IMR-90 (cell line): Measurements from ENCODE around the gene POLD1. TPM values are rescaled to one million over a fixed set of nuclear protein-coding genes. Genes with fewer than 3 reads are reported as not detected.

Experiments
- ATAC-seq: fragments of 200-7000 bp; cut with Tn5 transposase; 2 replicates; pipeline ENCODE4 v1.9.1; 2020; ENCODE audit warnings: low read depth, mild to moderate bottlenecking, moderate library complexity
- BruUV-seq: library from RNA; stranded (reverse); fragments of 400-500 nt; replicated peaks from 2 replicates; lab custom pipeline; 2021; lab: Mats Ljungman, UMichigan
- CTCF ChIA-PET: fragments of 300-600 bp; formaldehyde crosslinking; extraction: SDS; loops from one replicate; lab custom pipeline; 2021; ENCODE audit warnings: antibody characterized with exemption; lab: Yijun Ruan, JAX
- POLR2A ChIA-PET: fragments of 300-600 bp; sonication (Branson Sonifier 250); formaldehyde crosslinking; loops from one replicate; lab custom pipeline; 2022; ENCODE audit warnings: antibody characterized with exemption; ENCODE audit not compliant: unreplicated experiment; lab: Charles Lee
- DNase-seq: peaks from one replicate; pipeline ENCODE4 v3.0.0; 2013
- H2AFZ ChIP-seq: replicated peaks from 2 replicates; pipeline ENCODE3; 2013; ENCODE audit warnings: low read length, mild to moderate bottlenecking; ENCODE audit not compliant: poor library complexity
- H2AK5ac ChIP-seq: 2 replicates; pipeline ENCODE4 v1.6.1; 2013; ENCODE audit warnings: low read depth, low read length, inconsistent platforms
- H2AK9ac ChIP-seq: replicated peaks from 2 replicates; pipeline ENCODE3; 2013; ENCODE audit warnings: mild to moderate bottlenecking, low read depth, low read length, moderate library complexity; ENCODE audit not compliant: poor library complexity
- H2BK120ac ChIP-seq: 2 replicates; pipeline ENCODE4 v1.6.1; 2013; ENCODE audit warnings: low read depth, low read length, inconsistent platforms
- H2BK15ac ChIP-seq: 3 replicates; pipeline ENCODE4 v1.6.1; 2013; ENCODE audit warnings: low read depth, low read length, inconsistent platforms
- H2BK20ac ChIP-seq: 2 replicates; pipeline ENCODE4 v1.6.1; 2013; ENCODE audit warnings: low read depth, mild to moderate bottlenecking, inconsistent platforms, low read length, moderate library complexity
- H2BK5ac ChIP-seq: 2 replicates; pipeline ENCODE4 v1.6.1; 2013; ENCODE audit warnings: mild to moderate bottlenecking, low read depth, low read length, inconsistent platforms; ENCODE audit not compliant: poor library complexity, severe bottlenecking
- H3K14ac ChIP-seq: replicated peaks from 2 replicates; pipeline ENCODE4 v1.6.1; 2013; ENCODE audit warnings: low read depth, low read length, inconsistent platforms
- H3K18ac ChIP-seq: 2 replicates; pipeline ENCODE4 v1.6.1; 2013; ENCODE audit warnings: low read depth, low read length, control low read depth
- H3K23ac ChIP-seq: 2 replicates; pipeline ENCODE4 v1.6.1; 2013; ENCODE audit warnings: low read depth, low read length, inconsistent platforms
- H3K27ac ChIP-seq: 2 replicates; pipeline ENCODE4 v1.5.1; 2013; ENCODE audit warnings: mild to moderate bottlenecking, control low read depth, low read length; ENCODE audit not compliant: insufficient read depth
- H3K27me3 ChIP-seq: 2 replicates; pipeline ENCODE4 v1.6.1; 2013; ENCODE audit warnings: low read length; ENCODE audit not compliant: control insufficient read depth, insufficient read depth
- H3K36me3 ChIP-seq: 2 replicates; pipeline ENCODE4 v1.6.1; 2013; ENCODE audit warnings: low read length, mixed read lengths; ENCODE audit not compliant: control insufficient read depth, insufficient read depth
- H3K4ac ChIP-seq: 2 replicates; pipeline ENCODE4 v1.6.1; 2013; ENCODE audit warnings: low read depth, low read length, inconsistent platforms
- H3K4me1 ChIP-seq: 2 replicates; pipeline ENCODE4 v1.6.1; 2013; ENCODE audit warnings: low read length, mixed read lengths; ENCODE audit not compliant: control insufficient read depth, insufficient read depth
- H3K4me2 ChIP-seq: 2 replicates; pipeline ENCODE4 v1.6.1; 2013; ENCODE audit warnings: low read depth, mild to moderate bottlenecking, control low read depth, low read length, moderate library complexity
- H3K4me3 ChIP-seq: 2 replicates; pipeline ENCODE4 v1.5.1; 2013; ENCODE audit warnings: low read depth, mild to moderate bottlenecking, control low read depth, low read length, moderate library complexity; ENCODE audit not compliant: insufficient read depth
- H3K56ac ChIP-seq: 2 replicates; pipeline ENCODE4 v1.6.1; 2013; ENCODE audit warnings: low read length, inconsistent platforms; ENCODE audit not compliant: insufficient read depth; ENCODE audit errors: extremely low read depth
- H3K79me1 ChIP-seq, 2 experiments: 2 replicates each; pipeline ENCODE4 v1.6.1; 2013; ENCODE audit warnings: low read length in 2 of 2, inconsistent platforms in 1 of 2, low read depth in 1 of 2
- H3K9ac ChIP-seq: 2 replicates; pipeline ENCODE4 v1.6.1; 2013; ENCODE audit warnings: low read depth, low read length, control low read depth
- H3K9me1 ChIP-seq: 2 replicates; pipeline ENCODE4 v1.6.1; 2013; ENCODE audit warnings: low read length, inconsistent platforms; ENCODE audit not compliant: insufficient read depth
- H3K9me3 ChIP-seq: 2 replicates; pipeline ENCODE4 v1.6.1; 2013; ENCODE audit warnings: low read length; ENCODE audit not compliant: control insufficient read depth, insufficient read depth
- H4K20me1 ChIP-seq: 2 replicates; pipeline ENCODE4 v1.6.1; 2013; ENCODE audit warnings: low read length, inconsistent platforms; ENCODE audit not compliant: insufficient read depth
- H4K5ac ChIP-seq: 2 replicates; pipeline ENCODE4 v1.6.1; 2013; ENCODE audit warnings: mild to moderate bottlenecking, low read depth, low read length, control low read depth
- H4K8ac ChIP-seq, 2 experiments: 2 replicates each; pipeline ENCODE4 v1.6.1; 2013; ENCODE audit warnings: low read depth in 2 of 2, low read length in 2 of 2, control low read depth in 1 of 2, inconsistent platforms in 1 of 2
- H4K91ac ChIP-seq: 2 replicates; pipeline ENCODE4 v1.6.1; 2013; ENCODE audit warnings: low read depth, low read length, inconsistent platforms; ENCODE audit not compliant: insufficient read depth
- BHLHE40 ChIP-seq: fragments of 150-350 bp; IDR thresholded peaks from 2 replicates; pipeline ENCODE4 v1.6.1; 2016; ENCODE audit warnings: mild to moderate bottlenecking, low read depth, low read length
- CHD1 ChIP-seq: IDR thresholded peaks from 2 replicates; pipeline ENCODE4 v1.6.1; 2012; ENCODE audit warnings: low read depth, low read length, improper control_type of control experiment
- FOS ChIP-seq: fragments of 150-350 bp; IDR thresholded peaks from 2 replicates; pipeline ENCODE4 v1.6.1; 2016; ENCODE audit warnings: low read depth, low read length
- MAZ ChIP-seq: IDR thresholded peaks from 2 replicates; pipeline ENCODE4 v1.6.1; 2012; ENCODE audit warnings: low read depth, mild to moderate bottlenecking, low read length, improper control_type of control experiment, moderate library complexity, borderline replicate concordance
- MXI1 ChIP-seq: IDR thresholded peaks from 2 replicates; pipeline ENCODE4 v1.6.1; 2012; ENCODE audit warnings: low read depth, mild to moderate bottlenecking, low read length, moderate library complexity, borderline replicate concordance
- RAD21 ChIP-seq: IDR thresholded peaks from 2 replicates; pipeline ENCODE4 v1.6.1; 2012; ENCODE audit warnings: low read length, improper control_type of control experiment
- RCOR1 ChIP-seq: IDR thresholded peaks from 2 replicates; pipeline ENCODE4 v1.6.1; 2012; ENCODE audit warnings: mild to moderate bottlenecking, low read length, improper control_type of control experiment; ENCODE audit not compliant: insufficient replicate concordance
- RFX5 ChIP-seq: IDR thresholded peaks from 2 replicates; pipeline ENCODE4 v1.8.0; 2012; ENCODE audit warnings: low read depth, mild to moderate bottlenecking, low read length, moderate library complexity
- SMC3 ChIP-seq: fragments of 150-350 bp; IDR thresholded peaks from 2 replicates; pipeline ENCODE4 v1.6.1; 2016; ENCODE audit warnings: low read depth, mild to moderate bottlenecking, antibody characterized with exemption, low read length, moderate library complexity
- WGBS, 2 experiments: methylation state at CpG; one replicate each; pipeline versions ENCODE4 v1.1.5 to v1.1.7; 2013; ENCODE audit warnings: missing lambda C conversion rate in 2 of 2; ENCODE audit not compliant: insufficient read length in 1 of 2; ENCODE audit errors: extremely low coverage in 2 of 2; 5-methylcytosine and 5-hydroxymethylcytosine counted together
- dilution Hi-C: fragments of 300-500 bp; cut with HindIII; formaldehyde crosslinking; loops from one replicate; pipeline ENCODE4 v1.14.3; 2018; ENCODE audit warnings: low sequenced_read_pairs; ENCODE audit not compliant: unreplicated experiment
- in situ Hi-C: fragments of 300-500 bp; cut with MboI; formaldehyde crosslinking; loops from 3 replicates; pipeline ENCODE4 v1.14.3; 2019; ENCODE audit warnings: low sequenced_read_pairs, inconsistent platforms, mixed read lengths
- intact Hi-C: fragments of 100-400 bp; cut with micrococcal nuclease; formaldehyde crosslinking; loops from 2 replicates; pipeline ENCODE4 v1.10.0; 2022
- polyA plus RNA-seq, 3 experiments: library from polyadenylated mRNA; depleted of rRNA; stranded (reverse); fragments of >200 nt; gene quantifications; 2 replicates each; pipeline ENCODE4 v1.2.3, GENCODE V29; 2012; ENCODE audit warnings: low replicate concordance in 1 of 3
- total RNA-seq: library from RNA; depleted of rRNA; stranded (reverse); fragments of >200 nt; gene quantifications from 2 replicates; pipeline ENCODE4 v1.2.3, GENCODE V29; 2012
- TF ChIP-seq, protein P1 (sequence below): fragments of 150-350 bp; IDR thresholded peaks from 2 replicates; pipeline ENCODE4 v1.6.1; 2016; ENCODE audit warnings: low read depth, mild to moderate bottlenecking, low read length, moderate library complexity, borderline replicate concordance
- TF ChIP-seq, protein P2 (sequence below): fragments of 150-350 bp; IDR thresholded peaks from 2 replicates; pipeline ENCODE4 v1.6.1; 2017; ENCODE audit warnings: mild to moderate bottlenecking, antibody characterized with exemption, low read length, low read depth
- TF ChIP-seq, protein P3 (sequence below): conservative IDR thresholded peaks from 2 replicates; pipeline ENCODE4 v1.5.1; 2012; ENCODE audit warnings: mild to moderate bottlenecking, low read depth, low read length, improper control_type of control experiment

POLD1 gene
- total and polyA plus RNA-seq, 2 of the 4 experiments (the other 2 are of a cell fraction) = 13.8 to 28.9 TPM

DNA sequence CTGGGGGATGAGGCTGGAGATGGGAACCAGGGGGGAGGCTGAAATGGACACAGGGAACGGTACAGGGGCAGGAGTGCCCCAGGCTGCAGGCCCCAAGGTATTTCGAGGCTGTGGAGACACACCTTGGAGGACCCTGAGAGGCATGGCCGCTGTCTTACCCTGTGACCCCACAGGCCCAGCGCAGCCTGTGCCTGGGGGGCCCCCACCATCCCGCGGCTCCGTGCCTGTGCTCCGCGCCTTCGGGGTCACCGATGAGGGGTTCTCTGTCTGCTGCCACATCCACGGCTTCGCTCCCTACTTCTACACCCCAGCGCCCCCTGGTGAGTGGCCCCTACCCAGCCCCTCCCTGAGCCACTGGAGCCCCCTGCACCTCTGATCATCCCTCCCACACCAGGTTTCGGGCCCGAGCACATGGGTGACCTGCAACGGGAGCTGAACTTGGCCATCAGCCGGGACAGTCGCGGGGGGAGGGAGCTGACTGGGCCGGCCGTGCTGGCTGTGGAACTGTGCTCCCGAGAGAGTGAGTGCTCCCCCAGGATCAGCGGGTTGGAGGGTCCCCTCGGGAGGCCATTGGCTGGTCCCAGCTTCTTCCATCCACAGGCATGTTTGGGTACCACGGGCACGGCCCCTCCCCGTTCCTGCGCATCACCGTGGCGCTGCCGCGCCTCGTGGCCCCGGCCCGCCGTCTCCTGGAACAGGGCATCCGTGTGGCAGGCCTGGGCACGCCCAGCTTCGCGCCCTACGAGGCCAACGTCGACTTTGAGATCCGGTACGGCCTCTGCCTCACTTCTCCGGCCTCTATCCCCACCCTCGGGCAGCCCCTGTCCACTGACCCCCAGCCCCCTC, 17.7 kb downstream of the POLD1 start:
- Histone ChIP-seq H3K27me3 (no peaks in the 10 kb centered on the region), H2BK120ac (no peak overlapping the region), H3K79me1 (peaks cover 0 to 7% of the 10 kb centered on the region in 2 experiments; a peak in 2 of 4 replicates), H2AFZ (no peak overlapping the region), H3K18ac (no peak overlapping the region), H2BK5ac (no peak overlapping the region), H4K5ac (no peak overlapping the region), H3K27ac (no peak overlapping the region), H3K9ac (no peak overlapping the region), H4K8ac (no peak overlapping the region), H2BK20ac (no peak overlapping the region), H2AK5ac (no peak overlapping the region), H3K4ac (no peak overlapping the region), H4K91ac (no peak overlapping the region), H3K4me2 (no peak overlapping the region), H3K4me3 (no peak overlapping the region), H3K14ac (no peak overlapping the region), H3K9me3 (no peaks in the 10 kb centered on the region), H3K4me1 (no peaks in the 10 kb centered on the region), H3K9me1 (no peaks in the 10 kb centered on the region; the same call in 1 of the 2 replicates), H4K20me1 (peaks cover 3% of the 10 kb centered on the region; the same call in 1 of the 2 replicates), H2AK9ac (no peak overlapping the region), H2BK15ac (no peak overlapping the region), H3K23ac (no peak overlapping the region), H3K56ac (no peak overlapping the region), H3K36me3 (peaks cover 9% of the 10 kb centered on the region)
- in situ Hi-C loops = no loop called here
- CTCF ChIA-PET = no interaction called here
- no TSS peak for BruUV-seq
- 96% methylated on average over 14 of the region's 48 CpGs; no CpG with 5 or more reads in 1 of the 2 experiments for WGBS, 2 experiments
- dilution Hi-C loops = no loop called here
- DNase-seq = no peak
- intact Hi-C loops = no loop called here
- POLR2A ChIA-PET = no interaction called here
- TF ChIP-seq SMC3 (no peak), RCOR1 (no peak), MAZ (no peak), RAD21 (no peak), MXI1 (no peak), RFX5 (no peak), BHLHE40 (no peak), FOS (no peak), CHD1 (no peak)
- TF ChIP-seq, protein P1, sequence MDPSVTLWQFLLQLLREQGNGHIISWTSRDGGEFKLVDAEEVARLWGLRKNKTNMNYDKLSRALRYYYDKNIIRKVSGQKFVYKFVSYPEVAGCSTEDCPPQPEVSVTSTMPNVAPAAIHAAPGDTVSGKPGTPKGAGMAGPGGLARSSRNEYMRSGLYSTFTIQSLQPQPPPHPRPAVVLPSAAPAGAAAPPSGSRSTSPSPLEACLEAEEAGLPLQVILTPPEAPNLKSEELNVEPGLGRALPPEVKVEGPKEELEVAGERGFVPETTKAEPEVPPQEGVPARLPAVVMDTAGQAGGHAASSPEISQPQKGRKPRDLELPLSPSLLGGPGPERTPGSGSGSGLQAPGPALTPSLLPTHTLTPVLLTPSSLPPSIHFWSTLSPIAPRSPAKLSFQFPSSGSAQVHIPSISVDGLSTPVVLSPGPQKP = no peak
- TF ChIP-seq, protein P2, sequence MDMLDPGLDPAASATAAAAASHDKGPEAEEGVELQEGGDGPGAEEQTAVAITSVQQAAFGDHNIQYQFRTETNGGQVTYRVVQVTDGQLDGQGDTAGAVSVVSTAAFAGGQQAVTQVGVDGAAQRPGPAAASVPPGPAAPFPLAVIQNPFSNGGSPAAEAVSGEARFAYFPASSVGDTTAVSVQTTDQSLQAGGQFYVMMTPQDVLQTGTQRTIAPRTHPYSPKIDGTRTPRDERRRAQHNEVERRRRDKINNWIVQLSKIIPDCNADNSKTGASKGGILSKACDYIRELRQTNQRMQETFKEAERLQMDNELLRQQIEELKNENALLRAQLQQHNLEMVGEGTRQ = no peak
- TF ChIP-seq, protein P3, sequence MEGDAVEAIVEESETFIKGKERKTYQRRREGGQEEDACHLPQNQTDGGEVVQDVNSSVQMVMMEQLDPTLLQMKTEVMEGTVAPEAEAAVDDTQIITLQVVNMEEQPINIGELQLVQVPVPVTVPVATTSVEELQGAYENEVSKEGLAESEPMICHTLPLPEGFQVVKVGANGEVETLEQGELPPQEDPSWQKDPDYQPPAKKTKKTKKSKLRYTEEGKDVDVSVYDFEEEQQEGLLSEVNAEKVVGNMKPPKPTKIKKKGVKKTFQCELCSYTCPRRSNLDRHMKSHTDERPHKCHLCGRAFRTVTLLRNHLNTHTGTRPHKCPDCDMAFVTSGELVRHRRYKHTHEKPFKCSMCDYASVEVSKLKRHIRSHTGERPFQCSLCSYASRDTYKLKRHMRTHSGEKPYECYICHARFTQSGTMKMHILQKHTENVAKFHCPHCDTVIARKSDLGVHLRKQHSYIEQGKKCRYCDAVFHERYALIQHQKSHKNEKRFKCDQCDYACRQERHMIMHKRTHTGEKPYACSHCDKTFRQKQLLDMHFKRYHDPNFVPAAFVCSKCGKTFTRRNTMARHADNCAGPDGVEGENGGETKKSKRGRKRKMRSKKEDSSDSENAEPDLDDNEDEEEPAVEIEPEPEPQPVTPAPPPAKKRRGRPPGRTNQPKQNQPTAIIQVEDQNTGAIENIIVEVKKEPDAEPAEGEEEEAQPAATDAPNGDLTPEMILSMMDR = no peak
- ATAC-seq = no peak
